DMS53 treated with DMSO at 0.1 percent for 48 hours (cell line): ENCODE results near the gene TOM1L1.

Experiments
- DNase-seq: peaks from one replicate; lab custom pipeline; 2025; ENCODE audit not compliant: unreplicated experiment; lab: John Stamatoyannopoulos, UW

Gene TOM1L1

GRCh38 chr17:54985476-54985875 is 84.8 kb downstream of the TOM1L1 start:
- DNase-seq = no peak

GRCh38 chr17:54990118-54990517 is 89.5 kb downstream of the TOM1L1 start:
- DNase-seq = no peak

- no peak for DNase-seq
These were observed 90.9 kb downstream of the TOM1L1 start for GRCh38 chr17:54991567-54991966.

GRCh38 chr17:54992797-54993639 is 92.4 kb downstream of the TOM1L1 start:
- peak; percentile 42 for DNase-seq

GRCh38 chr17:54996441-54996840 is 95.8 kb downstream of the TOM1L1 start:
- no peak for DNase-seq

DNA sequence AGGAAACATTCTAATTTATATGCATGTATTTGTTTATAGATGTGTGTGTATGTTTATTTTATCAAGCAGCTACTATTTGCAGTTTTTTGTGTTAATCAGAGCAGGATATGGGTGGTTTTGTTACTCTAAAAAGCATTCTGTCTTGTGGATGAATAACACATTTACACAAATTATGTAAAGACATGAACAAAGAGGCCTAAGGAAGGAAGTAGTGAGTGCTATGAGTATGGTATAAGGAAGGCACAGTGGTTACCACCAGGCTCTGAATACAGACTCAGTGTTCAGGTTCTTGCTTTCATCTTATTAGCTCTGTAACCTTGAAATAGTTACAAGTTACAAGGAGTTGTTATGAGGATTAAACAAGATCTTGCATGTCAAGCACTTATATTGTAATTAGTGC is 101.8 kb downstream of the TOM1L1 start:
- DNase-seq = no peak

DNA sequence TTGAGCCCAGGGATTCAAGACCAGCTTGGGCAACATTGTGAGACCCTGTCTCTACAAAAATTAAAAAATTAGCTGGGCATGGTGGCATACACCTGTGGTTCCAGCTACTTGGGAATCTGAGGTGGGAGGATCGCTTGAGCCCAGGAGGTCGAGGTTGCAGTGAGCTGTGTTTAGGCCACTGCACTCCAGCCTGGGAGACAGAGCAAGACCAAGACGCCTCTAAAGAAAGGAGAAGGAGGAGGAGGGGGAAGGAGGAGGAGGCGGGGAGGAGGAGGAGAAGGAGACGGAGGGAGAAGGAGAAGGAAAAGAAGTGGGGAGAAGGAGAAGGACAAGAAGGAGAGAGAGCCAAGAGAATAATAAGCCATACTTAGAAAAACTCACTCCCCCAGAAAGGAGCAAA is 103.8 kb downstream of the TOM1L1 start:
- no peak for DNase-seq

DNA sequence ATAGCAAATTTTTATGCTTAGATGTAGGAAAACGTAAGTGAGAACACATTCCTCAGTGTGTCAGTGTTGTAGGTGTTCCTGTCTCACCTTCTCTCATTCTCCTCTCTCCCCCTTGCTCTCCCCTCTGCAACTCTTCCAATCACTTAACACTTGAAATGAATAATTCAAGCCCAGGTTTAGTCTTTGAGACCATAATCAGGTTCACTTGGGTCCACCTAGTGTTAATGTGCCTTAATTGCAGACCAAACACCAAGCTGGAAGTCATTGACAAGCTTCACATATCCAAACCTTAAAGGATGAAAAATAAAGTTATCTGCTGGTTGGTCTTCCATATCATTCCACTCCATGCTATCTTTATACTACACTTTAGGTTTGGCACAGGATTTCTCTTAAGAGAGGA is 104.9 kb downstream of the TOM1L1 start:
- DNase-seq = no peak
